Endodermal cell (in vitro differentiated cells): Measurements from ENCODE around the gene AMY1B. TPM values are rescaled to one million over a fixed set of nuclear protein-coding genes. Genes with fewer than 3 reads are reported as not detected.
"Not testable (repeated sequence)": the region's sequence is repeated elsewhere in the genome, so short reads cannot be mapped to it uniquely, and the experiment has no call there.

Experiments
- DNase-seq: peaks from one replicate; pipeline ENCODE4 v3.0.0-alpha.2; 2017
- H3K27ac ChIP-seq: 2 replicates; pipeline ENCODE4 v1.5.1; 2013; ENCODE audit warnings: mild to moderate bottlenecking, low read depth, low read length, moderate library complexity
- H3K27me3 ChIP-seq: 2 replicates; pipeline ENCODE4 v1.6.1; 2013; ENCODE audit warnings: mild to moderate bottlenecking, low read length, moderate library complexity; ENCODE audit not compliant: insufficient read depth, control insufficient read depth, poor library complexity, severe bottlenecking
- H3K36me3 ChIP-seq: 2 replicates; pipeline ENCODE4 v1.7.0; 2013; ENCODE audit warnings: mild to moderate bottlenecking, low read length, moderate library complexity; ENCODE audit not compliant: control insufficient read depth, insufficient read depth
- H3K4me1 ChIP-seq: one replicate; pipeline ENCODE4 v1.7.0; 2013; ENCODE audit warnings: low read length; ENCODE audit not compliant: control insufficient read depth, insufficient read depth
- H3K4me3 ChIP-seq: 2 replicates; pipeline ENCODE4 v1.5.1; 2013; ENCODE audit warnings: mild to moderate bottlenecking, low read length, moderate library complexity
- H3K9ac ChIP-seq: 2 replicates; pipeline ENCODE4 v1.6.1; 2013; ENCODE audit warnings: mild to moderate bottlenecking, low read length, moderate library complexity; ENCODE audit not compliant: poor library complexity, severe bottlenecking; ENCODE audit errors: extremely low read depth
- H3K9me3 ChIP-seq: 2 replicates; pipeline ENCODE4 v1.6.1; 2013; ENCODE audit warnings: mild to moderate bottlenecking, low read length, moderate library complexity; ENCODE audit not compliant: control insufficient read depth
- H3K27ac Mint-ChIP-seq: 2 replicates; pipeline ENCODE4 v1.8.0; 2020; ENCODE audit warnings: mixed read lengths
- H3K27me3 Mint-ChIP-seq: 2 replicates; pipeline ENCODE4 v1.8.0; 2021; ENCODE audit warnings: mild to moderate bottlenecking, mixed read lengths; ENCODE audit not compliant: insufficient read depth
- H3K36me3 Mint-ChIP-seq: 2 replicates; pipeline ENCODE4 v1.8.0; 2020; ENCODE audit warnings: low read depth, mixed read lengths
- H3K4me1 Mint-ChIP-seq: 2 replicates; pipeline ENCODE4 v1.8.0; 2020; ENCODE audit warnings: mixed read lengths
- H3K4me3 Mint-ChIP-seq: 2 replicates; pipeline ENCODE4 v1.8.0; 2020; ENCODE audit warnings: mild to moderate bottlenecking, moderate library complexity, mixed read lengths
- H3K9me3 Mint-ChIP-seq: 2 replicates; pipeline ENCODE4 v1.8.0; 2020; ENCODE audit warnings: mild to moderate bottlenecking, mixed read lengths
- WGBS, 2 experiments: methylation state at CpG; one replicate each; pipeline versions ENCODE4 v1.1.5 to v1.1.7; 2013; ENCODE audit warnings: missing lambda C conversion rate in 2 of 2, mixed read lengths in 1 of 2; ENCODE audit not compliant: insufficient coverage in 1 of 2, insufficient read length in 1 of 2; 5-methylcytosine and 5-hydroxymethylcytosine counted together
- total RNA-seq, 2 donors: library from RNA; stranded (reverse); fragmentation: NEBNext Ultra II Directional in 1 of 2; extraction: Animal tissue kit (Norgen Biotek cat#: 25700) in 1 of 2; gene quantifications; 2 replicates in 1 of 2; 3 replicates in 1 of 2; pipeline ENCODE4 v1.2.1, GENCODE V29; 2021

Gene AMY1B
- total RNA-seq, 2 donors from 2014 or later = not detected

DNA sequence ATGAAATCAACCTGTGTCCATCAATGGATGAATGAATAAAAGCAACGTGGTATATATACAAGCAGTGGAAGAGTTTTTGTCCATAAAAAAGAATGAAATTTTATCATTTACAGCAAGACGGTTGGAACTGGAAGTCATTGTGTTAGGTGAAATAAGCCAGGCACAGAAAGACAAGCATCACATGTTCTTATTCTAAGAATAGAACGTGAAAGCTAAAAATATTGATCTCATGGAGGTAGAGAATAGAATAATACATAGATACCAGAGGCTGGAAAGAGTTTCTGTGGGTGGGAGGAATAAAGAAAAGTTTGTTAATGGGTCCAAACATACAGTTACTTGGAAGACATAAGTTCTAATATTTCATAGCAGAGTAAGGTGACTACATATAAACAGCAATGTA, 14.4 kb upstream of the AMY1B start:
- not testable (repeated sequence) for H3K4me3 Mint-ChIP-seq, H3K27me3 ChIP-seq, H3K36me3 Mint-ChIP-seq, H3K9ac ChIP-seq, H3K9me3 ChIP-seq, H3K27ac Mint-ChIP-seq, H3K4me1 ChIP-seq, DNase-seq, H3K4me1 Mint-ChIP-seq, H3K9me3 Mint-ChIP-seq, H3K36me3 ChIP-seq, H3K27me3 Mint-ChIP-seq, H3K27ac ChIP-seq, H3K4me3 ChIP-seq
- no CpG with 5 or more reads among the region's 3 CpGs for WGBS, 2 experiments

DNA sequence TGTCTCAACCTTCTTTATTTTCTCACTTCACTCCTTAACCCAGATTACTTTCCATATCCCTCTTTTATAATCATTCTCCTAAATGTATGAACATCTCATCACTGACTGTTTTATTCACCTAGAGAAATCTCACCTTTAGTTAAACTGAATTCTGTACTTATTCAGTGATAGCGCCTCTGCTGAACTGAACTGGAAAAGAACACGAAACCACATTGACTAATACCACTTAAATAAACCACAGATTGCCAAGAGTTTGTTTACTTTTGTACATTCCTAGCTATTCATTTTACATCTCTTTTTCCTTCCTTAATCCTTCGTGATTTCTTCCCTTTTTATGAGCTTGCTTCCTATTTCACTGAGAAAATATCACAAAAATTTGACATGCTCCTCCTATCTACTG, 11.7 kb upstream of the AMY1B start:
- not testable (repeated sequence) for H3K36me3 Mint-ChIP-seq, H3K4me1 ChIP-seq, H3K36me3 ChIP-seq, H3K4me1 Mint-ChIP-seq, H3K27ac ChIP-seq, H3K9me3 Mint-ChIP-seq, H3K9ac ChIP-seq, H3K9me3 ChIP-seq, H3K27ac Mint-ChIP-seq, H3K27me3 Mint-ChIP-seq, DNase-seq, H3K27me3 ChIP-seq, H3K4me3 Mint-ChIP-seq, H3K4me3 ChIP-seq
- WGBS, 2 experiments = no CpG with 5 or more reads among the region's 3 CpGs

DNA sequence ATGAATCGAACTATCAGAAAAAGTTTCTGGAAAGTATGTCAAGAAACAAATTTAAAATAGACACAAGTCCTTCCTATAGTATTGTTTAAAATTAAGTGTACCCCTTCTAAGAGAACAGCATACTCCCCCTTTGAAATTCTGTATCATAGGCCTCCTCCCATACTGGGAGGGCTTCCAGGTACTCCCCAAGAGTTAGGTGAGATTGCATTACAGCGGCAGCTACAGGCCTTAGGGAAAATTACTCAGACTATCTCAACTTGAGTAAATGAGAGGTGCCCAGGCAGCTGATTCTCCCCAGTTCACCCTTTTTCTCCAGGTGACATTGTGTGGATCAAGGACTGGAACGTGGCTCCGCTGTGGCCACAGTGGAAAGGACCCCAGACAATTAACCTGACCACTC, 5.2 kb upstream of the AMY1B start:
- H3K36me3 Mint-ChIP-seq, H3K9ac ChIP-seq, H3K4me1 ChIP-seq, H3K9me3 ChIP-seq, DNase-seq, H3K4me1 Mint-ChIP-seq, H3K36me3 ChIP-seq, H3K27ac ChIP-seq, H3K27ac Mint-ChIP-seq, H3K4me3 ChIP-seq, H3K4me3 Mint-ChIP-seq, H3K27me3 ChIP-seq, H3K27me3 Mint-ChIP-seq, H3K9me3 Mint-ChIP-seq: not testable (repeated sequence)
- WGBS, 2 experiments = no CpG with 5 or more reads among the region's 4 CpGs

DNA sequence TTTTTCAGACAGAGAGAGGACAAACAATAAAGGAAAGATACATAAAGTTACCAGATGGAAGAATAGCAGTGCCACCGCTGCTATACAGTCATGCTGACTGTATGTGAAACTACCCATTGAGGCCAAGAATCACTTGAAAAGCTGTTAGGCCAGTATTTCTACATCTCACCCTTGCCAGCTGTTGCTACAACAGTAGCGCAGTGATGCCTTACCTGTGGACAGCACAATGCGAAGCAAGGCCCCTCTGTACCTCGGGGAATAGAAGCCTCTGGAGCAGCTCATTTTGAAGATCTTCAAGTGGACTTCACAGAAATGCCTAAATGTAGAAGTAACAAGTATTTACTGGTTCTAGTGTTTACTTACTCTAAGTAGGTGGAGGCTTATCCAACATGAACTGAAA, 4.7 kb upstream of the AMY1B start:
- H3K27ac Mint-ChIP-seq, H3K36me3 Mint-ChIP-seq, H3K27ac ChIP-seq, DNase-seq, H3K4me1 Mint-ChIP-seq, H3K27me3 ChIP-seq, H3K27me3 Mint-ChIP-seq, H3K4me1 ChIP-seq, H3K4me3 Mint-ChIP-seq, H3K36me3 ChIP-seq, H3K9me3 Mint-ChIP-seq, H3K9me3 ChIP-seq, H3K9ac ChIP-seq, H3K4me3 ChIP-seq: not testable (repeated sequence)
- no CpG with 5 or more reads among the region's 4 CpGs for WGBS, 2 experiments

DNA sequence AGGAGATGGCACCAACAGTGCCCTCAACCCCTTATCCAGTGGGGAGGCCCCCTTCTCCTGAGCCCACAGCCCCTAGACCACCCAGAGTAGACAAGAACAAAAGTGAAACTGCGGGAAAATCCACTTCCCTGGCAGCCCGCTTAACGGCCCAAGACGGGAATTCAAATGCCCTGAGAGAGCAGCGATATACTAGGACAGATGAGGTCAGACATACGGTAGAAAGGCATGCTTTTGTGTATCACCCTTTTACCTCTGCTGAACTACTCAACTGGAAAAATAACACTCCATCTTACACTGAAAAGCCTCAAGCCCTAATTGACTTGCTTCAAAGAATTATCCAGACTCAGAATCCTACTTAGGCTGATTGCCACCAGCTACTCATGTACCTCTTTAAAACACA, 1.4 kb upstream of the AMY1B start:
- not testable (repeated sequence) for H3K9me3 Mint-ChIP-seq, H3K36me3 ChIP-seq, H3K4me1 ChIP-seq, H3K27me3 Mint-ChIP-seq, H3K27ac Mint-ChIP-seq, H3K4me3 Mint-ChIP-seq, H3K36me3 Mint-ChIP-seq, H3K27ac ChIP-seq, H3K9ac ChIP-seq, H3K27me3 ChIP-seq, DNase-seq, H3K4me1 Mint-ChIP-seq, H3K9me3 ChIP-seq, H3K4me3 ChIP-seq
- no CpG with 5 or more reads among the region's 6 CpGs for WGBS, 2 experiments

DNA sequence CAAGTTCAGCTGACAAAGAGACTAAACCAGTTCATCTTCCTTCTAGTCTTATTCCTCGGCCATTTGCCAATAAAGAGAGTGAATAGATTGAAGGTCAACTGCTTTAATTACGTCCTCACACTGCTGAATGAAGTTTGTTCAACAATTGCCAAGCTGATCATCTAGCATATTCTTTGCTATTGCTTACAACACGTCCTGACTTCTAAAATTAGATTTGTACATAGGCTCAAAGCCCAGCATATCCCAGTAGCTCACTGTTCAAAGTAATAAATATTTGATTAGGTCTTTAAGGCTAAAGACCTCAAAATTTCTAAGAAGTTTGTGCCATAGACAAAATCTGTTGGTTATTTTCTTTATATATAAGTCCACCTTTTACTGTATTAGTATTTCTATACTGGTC, 19.7 kb downstream of the AMY1B start:
- not testable (repeated sequence) for H3K27ac ChIP-seq, H3K9ac ChIP-seq, H3K4me3 ChIP-seq, H3K9me3 Mint-ChIP-seq, H3K36me3 ChIP-seq, DNase-seq, H3K27me3 Mint-ChIP-seq, H3K4me1 ChIP-seq, H3K4me1 Mint-ChIP-seq, H3K4me3 Mint-ChIP-seq, H3K27ac Mint-ChIP-seq, H3K36me3 Mint-ChIP-seq, H3K27me3 ChIP-seq, H3K9me3 ChIP-seq
- no CpG with 5 or more reads among the region's 3 CpGs for WGBS, 2 experiments

DNA sequence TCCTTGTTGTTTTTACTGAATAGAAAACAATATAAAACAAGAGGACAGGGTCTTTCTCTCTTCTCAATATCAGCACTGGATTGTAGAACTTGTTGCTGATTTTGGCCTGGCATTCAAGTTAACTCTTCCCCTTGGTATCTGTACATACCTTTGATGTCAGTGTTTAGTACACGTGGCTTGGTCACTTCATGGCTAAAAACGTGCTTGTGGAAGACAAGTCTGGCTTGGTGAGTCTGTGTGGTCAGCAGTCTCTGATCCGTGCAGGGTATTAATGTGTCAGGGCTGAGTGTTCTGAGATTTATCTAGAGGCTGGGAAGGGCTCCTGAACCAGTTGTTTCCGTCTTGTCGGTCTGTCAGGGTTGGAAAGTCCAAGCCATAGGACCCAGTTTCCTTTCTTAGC, 40.5 kb downstream of the AMY1B start, which contains the start of gene AMY1A:
Gene AMY1A, plus strand, starts transcription at position 301 of the 400 bp plus-strand sequence. CDS start 571 bp downstream, outside the sequence.
- not testable (repeated sequence) for H3K4me1 ChIP-seq, H3K4me3 Mint-ChIP-seq, H3K9ac ChIP-seq, H3K27ac Mint-ChIP-seq, H3K4me1 Mint-ChIP-seq, H3K36me3 Mint-ChIP-seq, H3K27me3 ChIP-seq, DNase-seq, H3K4me3 ChIP-seq, H3K36me3 ChIP-seq, H3K9me3 ChIP-seq, H3K27me3 Mint-ChIP-seq, H3K9me3 Mint-ChIP-seq, H3K27ac ChIP-seq
- no CpG with 5 or more reads among the region's 5 CpGs for WGBS, 2 experiments
